Measurements from ENCODE around the gene SCN1A. TPM values are rescaled to one million over a fixed set of nuclear protein-coding genes. Genes with fewer than 3 reads are reported as not detected.
"Not testable (repeated sequence)": the region's sequence is repeated elsewhere in the genome, so short reads cannot be mapped to it uniquely, and the experiment has no call there.

Gene SCN1A
- total and polyA plus RNA-seq, 2 of the 8 experiments (the other 6 are each of a cell fraction or from before 2014, with no cell fraction given), result 0.18 to 1.9 TPM

GRCh38 chr2:165972161-165972560, 155.7 kb downstream of the SCN1A start:
- H2BK5ac ChIP-seq (ENCODE audit: low read depth, low read length); POLR2A ChIA-PET (ENCODE audit: partially characterized antibody); H2AK5ac ChIP-seq (ENCODE audit: low read depth, low read length); H3K27me3 ChIP-seq (replicated peaks in 1 of 4; ENCODE audit: control insufficient read depth in 3 of 4, extremely low read depth in 1 of 4, insufficient read depth in 3 of 4, low read length in 3 of 4); H3K4me1 ChIP-seq (replicated peaks in 1 of 4; ENCODE audit: control insufficient read depth in 3 of 4, insufficient read depth in 4 of 4, low read length in 3 of 4); H3K18ac ChIP-seq (ENCODE audit: extremely low read depth, low read length); H2AFZ ChIP-seq (ENCODE audit: low read length); H2BK15ac ChIP-seq (ENCODE audit: low read length); FAIRE-seq; H3K4me3 ChIP-seq (ENCODE audit: extremely low read depth in 1 of 4, insufficient read depth in 2 of 4, low read depth in 3 of 4, low read length in 4 of 4); H3K27ac ChIP-seq (ENCODE audit: low read depth, low read length); H2BK120ac ChIP-seq (replicated peaks; ENCODE audit: low read depth, low read length); H4K20me1 ChIP-seq (replicated peaks in 1 of 2; ENCODE audit: control insufficient read depth in 1 of 2, insufficient read depth in 2 of 2, low read length in 2 of 2); H3K36me3 ChIP-seq (ENCODE audit: control insufficient read depth in 2 of 4, insufficient read depth in 4 of 4, low read length in 3 of 4); H3K79me2 ChIP-seq (ENCODE audit: control insufficient read depth in 1 of 2, insufficient read depth in 2 of 2, low read length in 2 of 2); H3K56ac ChIP-seq (replicated peaks; ENCODE audit: insufficient read length, low read depth, low read length); H2BK12ac ChIP-seq (ENCODE audit: low read depth, low read length); H3K4ac ChIP-seq (replicated peaks; ENCODE audit: insufficient read length, low read depth, low read length); H3K23ac ChIP-seq (ENCODE audit: insufficient read length); H4K8ac ChIP-seq (ENCODE audit: extremely low read depth, insufficient read depth, low read length); H3K14ac ChIP-seq (ENCODE audit: insufficient read length); H3K79me1 ChIP-seq (ENCODE audit: low read depth, low read length); DNase-seq (ENCODE audit: low read depth in 1 of 2, low spot score in 2 of 2); H4K91ac ChIP-seq (replicated peaks; ENCODE audit: insufficient read length, low read length); H3K9me3 ChIP-seq (ENCODE audit: insufficient read depth in 2 of 2, low read depth in 1 of 2, low read length in 1 of 2); H3K9ac ChIP-seq (replicated peaks in 1 of 4; ENCODE audit: extremely low read depth in 1 of 4, low read depth in 3 of 4, low read length in 3 of 4); H2BK20ac ChIP-seq (ENCODE audit: low read length); H3K23me2 ChIP-seq (ENCODE audit: low read depth, low read length); H3K4me2 ChIP-seq (ENCODE audit: insufficient read depth in 1 of 2, low read depth in 2 of 2, low read length in 2 of 2); H4K5ac ChIP-seq (ENCODE audit: insufficient read length, low read depth, low read length): not testable (repeated sequence)
- CTCF ChIA-PET (ENCODE audit: partially characterized antibody), result interaction anchor here (0.8 to 1.7 kb wide), 7 partner anchors 10 to 209 kb away, joined by 3 to 7 read pairs (median 3); partner anchors contain the start of gene TTC21B
